ENCODE data around the gene CDKAL1.

The CDKAL1 gene

GRCh38 chr6:21189759-21190158, 655.5 kb downstream of the CDKAL1 start:
- no peak for TF ChIP-seq TAF1 (IDR thresholded peaks at IDR 0.05; ENCODE audit: low read depth)
- no peak for TF ChIP-seq REST (IDR thresholded peaks at IDR 0.05; ENCODE audit: low read depth)
- TF ChIP-seq TEAD4 (IDR thresholded peaks at IDR 0.05), result no peak
- TF ChIP-seq EGR1 (IDR thresholded peaks at IDR 0.05), result no peak
- TF ChIP-seq FOXM1 (IDR thresholded peaks at IDR 0.05; ENCODE audit: borderline replicate concordance, low read depth), result no peak
- no peak for TF ChIP-seq YY1 (IDR thresholded peaks at IDR 0.05; ENCODE audit: low read depth)
- no peak for TF ChIP-seq NFIC (IDR thresholded peaks at IDR 0.05)
- TF ChIP-seq TCF12 (IDR thresholded peaks at IDR 0.05; ENCODE audit: low read depth), result no peak
- TF ChIP-seq MAX (IDR thresholded peaks at IDR 0.05), result no peak
- no peak for TF ChIP-seq ZBTB7A (IDR thresholded peaks at IDR 0.05; ENCODE audit: low read depth)

GRCh38 chr6:21190701-21191100, 656.4 kb downstream of the CDKAL1 start:
- TF ChIP-seq TCF12 (IDR thresholded peaks at IDR 0.05; ENCODE audit: low read depth), result no peak
- no peak for TF ChIP-seq USF1 (IDR thresholded peaks at IDR 0.05)
- no peak for TF ChIP-seq REST (IDR thresholded peaks at IDR 0.05; ENCODE audit: low read depth)
- no peak for TF ChIP-seq YY1 (IDR thresholded peaks at IDR 0.05; ENCODE audit: low read depth)
- no peak for TF ChIP-seq ZBTB7A (IDR thresholded peaks at IDR 0.05; ENCODE audit: low read depth)
- no peak for TF ChIP-seq EGR1 (IDR thresholded peaks at IDR 0.05)
- no peak for TF ChIP-seq TAF1 (IDR thresholded peaks at IDR 0.05; ENCODE audit: low read depth)
- no peak for TF ChIP-seq TEAD4 (IDR thresholded peaks at IDR 0.05)
- TF ChIP-seq EP300 (IDR thresholded peaks at IDR 0.05; ENCODE audit: borderline replicate concordance), result no peak
- TF ChIP-seq CEBPB (IDR thresholded peaks at IDR 0.05), result no peak
- TF ChIP-seq FOXM1 (IDR thresholded peaks at IDR 0.05; ENCODE audit: borderline replicate concordance, low read depth), result no peak
- TF ChIP-seq RAD21 (IDR thresholded peaks at IDR 0.05; ENCODE audit: low read depth), result no peak
- no peak for TF ChIP-seq MAX (IDR thresholded peaks at IDR 0.05)
- no peak for TF ChIP-seq CREB1 (IDR thresholded peaks at IDR 0.05; ENCODE audit: low read depth)
- no peak for TF ChIP-seq NFIC (IDR thresholded peaks at IDR 0.05)

- TF ChIP-seq CREB1 (IDR thresholded peaks at IDR 0.05; ENCODE audit: low read depth), result no peak
- TF ChIP-seq FOXM1 (IDR thresholded peaks at IDR 0.05; ENCODE audit: borderline replicate concordance, low read depth), result no peak
- TF ChIP-seq TEAD4 (IDR thresholded peaks at IDR 0.05), result no peak
- TF ChIP-seq REST (IDR thresholded peaks at IDR 0.05; ENCODE audit: low read depth), result no peak
- no peak for TF ChIP-seq NFIC (IDR thresholded peaks at IDR 0.05)
- TF ChIP-seq TCF12 (IDR thresholded peaks at IDR 0.05; ENCODE audit: low read depth), result no peak
- no peak for TF ChIP-seq MAX (IDR thresholded peaks at IDR 0.05)
- TF ChIP-seq EGR1 (IDR thresholded peaks at IDR 0.05), result no peak
- no peak for TF ChIP-seq YY1 (IDR thresholded peaks at IDR 0.05; ENCODE audit: low read depth)
- TF ChIP-seq USF1 (IDR thresholded peaks at IDR 0.05), result no peak
- no peak for TF ChIP-seq RAD21 (IDR thresholded peaks at IDR 0.05; ENCODE audit: low read depth)
- TF ChIP-seq ZBTB7A (IDR thresholded peaks at IDR 0.05; ENCODE audit: low read depth), result no peak
- no peak for TF ChIP-seq TAF1 (IDR thresholded peaks at IDR 0.05; ENCODE audit: low read depth)
- TF ChIP-seq CEBPB (IDR thresholded peaks at IDR 0.05), result no peak
- TF ChIP-seq EP300 (IDR thresholded peaks at IDR 0.05; ENCODE audit: borderline replicate concordance), result no peak
Observed at GRCh38 chr6:21193790-21194475, 659.7 kb downstream of the CDKAL1 start.
